Endothelial cell of umbilical vein (primary cell): ENCODE data around the gene CCDC172. TPM values are rescaled to one million over a fixed set of nuclear protein-coding genes. Genes with fewer than 3 reads are reported as not detected.

Experiments used
- BruUV-seq: library from RNA; stranded (reverse); fragments of 400-500 nt; replicated peaks from 2 replicates; lab custom pipeline; 2021; lab: Mats Ljungman, UMichigan
- CTCF ChIA-PET: fragments of 300-600, 350-600 bp; sonication (Branson Sonifier 250); formaldehyde crosslinking; loops from one replicate; lab custom pipeline; 2021; ENCODE audit warnings: antibody characterized with exemption, inconsistent platforms; lab: Charles Lee
- POLR2A ChIA-PET: fragments of 300-600, 350-600 bp; sonication (Branson Sonifier 250); formaldehyde crosslinking; loops from one replicate; lab custom pipeline; 2021; ENCODE audit warnings: antibody characterized with exemption, inconsistent platforms; lab: Charles Lee
- DNase-seq: peaks from one replicate; pipeline ENCODE4 v3.0.0-alpha.2; 2011; ENCODE audit warnings: low read depth, low spot score
- FAIRE-seq: peaks from 2 replicates; lab custom pipeline; 2011; peaks lifted over from hg19 to GRCh38; lab: Jason Lieb, UNC
- H2AFZ ChIP-seq: 2 replicates; pipeline ENCODE4 v1.6.0; 2012; ENCODE audit warnings: low read depth, low read length, control low read depth, inconsistent platforms
- H3K27ac ChIP-seq: 2 replicates; pipeline ENCODE4 v1.5.1; 2011; ENCODE audit warnings: low read depth, mild to moderate bottlenecking, control low read depth, low read length, moderate library complexity; ENCODE audit not compliant: insufficient read depth
- H3K27me3 ChIP-seq, 2 experiments: 2 replicates each; pipeline versions ENCODE4 v1.6.0 to v1.6.1; 2011; ENCODE audit warnings: low read length in 2 of 2, mixed read lengths in 1 of 2; ENCODE audit not compliant: control insufficient read depth in 2 of 2, insufficient read depth in 2 of 2
- H3K36me3 ChIP-seq, 2 experiments: 2 replicates in 1 of 2; 3 replicates in 1 of 2; pipeline ENCODE4 v1.5.1; 2011; ENCODE audit warnings: low read length in 2 of 2, mild to moderate bottlenecking in 1 of 2, moderate library complexity in 1 of 2; ENCODE audit not compliant: control insufficient read depth in 2 of 2, insufficient read depth in 2 of 2; ENCODE audit errors: extremely low read depth in 1 of 2
- H3K4me1 ChIP-seq: 3 replicates; pipeline ENCODE4 v1.5.1; 2011; ENCODE audit warnings: mild to moderate bottlenecking, low read length; ENCODE audit not compliant: control insufficient read depth, insufficient read depth; ENCODE audit errors: extremely low read depth
- H3K4me2 ChIP-seq: 2 replicates; pipeline ENCODE4 v1.6.1; 2011; ENCODE audit warnings: low read length, control low read depth, mixed read lengths; ENCODE audit not compliant: insufficient read depth
- H3K4me3 ChIP-seq, 3 experiments: fragments of 200-600 bp in 1 of 3; sonication (generic), shearing (Covaris generic) in 1 of 3; replicated peaks in 1 of 3; 2 replicates each; pipeline ENCODE4 v1.5.1; 2011 to 2016; ENCODE audit warnings: control low read depth in 3 of 3, low read length in 3 of 3, mild to moderate bottlenecking in 2 of 3, inconsistent platforms in 1 of 3, low read depth in 1 of 3, moderate library complexity in 1 of 3; ENCODE audit not compliant: insufficient read depth in 1 of 3
- H3K79me2 ChIP-seq: 2 replicates; pipeline ENCODE4 v1.6.0; 2012; ENCODE audit warnings: low read length, inconsistent platforms; ENCODE audit not compliant: control insufficient read depth, insufficient read depth
- H3K9ac ChIP-seq: replicated peaks from 2 replicates; pipeline ENCODE3; 2011; ENCODE audit warnings: low read length, control low read depth; ENCODE audit not compliant: insufficient read depth; ENCODE audit errors: extremely low read depth
- H3K9me1 ChIP-seq: replicated peaks from 3 replicates; pipeline ENCODE4 v1.6.0; 2011; ENCODE audit warnings: mild to moderate bottlenecking, low read length; ENCODE audit not compliant: control insufficient read depth, insufficient read depth; ENCODE audit errors: extremely low read depth
- H3K9me3 ChIP-seq: replicated peaks from 2 replicates; pipeline ENCODE4 v1.5.1; 2012; ENCODE audit warnings: low read length, inconsistent platforms; ENCODE audit not compliant: control insufficient read depth, insufficient read depth
- H4K20me1 ChIP-seq: replicated peaks from 2 replicates; pipeline ENCODE3; 2011; ENCODE audit warnings: mild to moderate bottlenecking, low read length; ENCODE audit not compliant: control insufficient read depth, insufficient read depth; ENCODE audit errors: extremely low read depth
- EZH2 ChIP-seq: IDR thresholded peaks from 2 replicates; pipeline ENCODE4 v1.6.1; 2012; ENCODE audit warnings: borderline replicate concordance, low read depth, mild to moderate bottlenecking, moderate library complexity, low read length, inconsistent platforms; ENCODE audit not compliant: severe bottlenecking
- FOS ChIP-seq: IDR thresholded peaks from 2 replicates; pipeline ENCODE4 v1.6.1; 2011; ENCODE audit warnings: mild to moderate bottlenecking, low read length, moderate library complexity, borderline replicate concordance; ENCODE audit not compliant: insufficient read depth
- GATA2 ChIP-seq: IDR thresholded peaks from 2 replicates; pipeline ENCODE4 v1.7.0; 2011; ENCODE audit warnings: low read depth, mild to moderate bottlenecking, moderate library complexity, mixed read lengths, low read length; ENCODE audit not compliant: insufficient read length, insufficient read depth
- JUN ChIP-seq: IDR thresholded peaks from 2 replicates; pipeline ENCODE4 v1.6.1; 2011; ENCODE audit warnings: borderline replicate concordance, low read depth; ENCODE audit not compliant: insufficient read length, insufficient read depth
- MYC ChIP-seq: IDR thresholded peaks from one replicate; pipeline ENCODE4 v1.6.1; 2011; ENCODE audit warnings: mild to moderate bottlenecking, low read depth, low read length
- POLR2A ChIP-seq: IDR thresholded peaks from 2 replicates; pipeline ENCODE4 v1.6.1; 2012; ENCODE audit warnings: low read depth, mild to moderate bottlenecking, control low read depth, low read length
- POLR2AphosphoS5 ChIP-seq: IDR thresholded peaks from 2 replicates; pipeline ENCODE4 v1.6.1; 2012; ENCODE audit warnings: low read depth, mild to moderate bottlenecking, control low read depth, low read length, moderate library complexity; ENCODE audit not compliant: insufficient read depth
- dilution Hi-C: fragments of 300-500 bp; cut with MboI; formaldehyde crosslinking; loops from one replicate; pipeline ENCODE4 v1.15.0; 2019; ENCODE audit warnings: low sequenced_read_pairs; ENCODE audit not compliant: extremely low pct_ligation_motif_present
- intact Hi-C: fragments of 100-400 bp; cut with micrococcal nuclease; formaldehyde crosslinking; loops from one replicate; pipeline ENCODE4 v1.10.0; 2022
- polyA plus RNA-seq, 4 experiments: library from polyadenylated mRNA; depleted of rRNA in 3 of 4; stranded (reverse) in 3 of 4; unstranded in 1 of 4; fragments of >200 nt; gene quantifications; 2 replicates each; pipeline versions ENCODE4 v1.2.1 to v1.2.3, GENCODE V29; 2011 to 2012; ENCODE audit warnings: missing spikeins in 1 of 4
- total RNA-seq: library from RNA; stranded (reverse); gene quantifications from 2 replicates; pipeline ENCODE4 v1.2.3, GENCODE V29; 2021
- TF ChIP-seq, protein P1 (sequence below), 2 donors: IDR thresholded peaks; 1 replicate in 1 of 2; 2 replicates in 1 of 2; pipeline ENCODE4 v1.5.1; 2011; ENCODE audit warnings: low read length in 2 of 2, mild to moderate bottlenecking in 2 of 2, moderate library complexity in 2 of 2, control low read depth in 1 of 2, inconsistent platforms in 1 of 2, low read depth in 1 of 2; ENCODE audit not compliant: insufficient read depth in 1 of 2; ENCODE audit errors: extremely low read depth in 1 of 2
- TF ChIP-seq, protein P2 (sequence below): IDR thresholded peaks from 2 replicates; pipeline ENCODE4 v1.6.1; 2011; ENCODE audit not compliant: insufficient read depth, insufficient read length

The CCDC172 gene
- total and polyA plus RNA-seq, 2 donors (not counting 3 experiments of a cell fraction or from before 2014, with no cell fraction given): not detected

DNA sequence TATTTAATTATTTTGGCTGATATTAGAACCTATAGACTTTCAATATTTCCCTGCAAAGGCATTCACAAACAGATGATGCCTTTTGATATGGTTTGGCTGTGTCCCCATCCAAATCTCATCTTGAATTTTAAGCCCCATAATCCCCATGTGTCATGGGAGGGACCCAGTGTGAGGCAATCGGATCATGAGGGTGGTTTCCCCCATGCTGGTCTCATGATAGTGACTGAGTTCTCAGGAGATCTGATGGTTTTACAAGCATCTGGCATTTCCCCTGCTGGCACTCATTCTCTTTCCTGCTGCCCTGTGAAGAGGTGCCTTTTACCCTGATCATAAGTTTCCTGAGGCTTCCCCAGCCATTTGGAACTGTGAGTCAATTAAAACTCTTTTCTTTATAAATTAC, 94.1 kb downstream of the CCDC172 start:
- no peaks in the 10 kb centered on the region for H3K79me2 ChIP-seq
- H3K4me1 ChIP-seq: no peaks in the 10 kb centered on the region
- no peaks in the 10 kb centered on the region for H3K9me1 ChIP-seq
- BruUV-seq: no TSS peak
- no peaks in the 10 kb centered on the region for H3K27me3 ChIP-seq
- no peaks in the 10 kb centered on the region for H3K9me3 ChIP-seq
- H3K27ac ChIP-seq: no peak overlapping the region
- DNase-seq (no peak), FAIRE-seq (no peak)
- dilution Hi-C loops: no loop called here
- no peak overlapping the region for H3K9ac ChIP-seq
- no peaks in the 10 kb centered on the region for H4K20me1 ChIP-seq
- CTCF ChIA-PET: no interaction called here
- no peak for TF ChIP-seq MYC
- no peak for TF ChIP-seq POLR2A
- TF ChIP-seq GATA2: no peak
- TF ChIP-seq, protein P1, sequence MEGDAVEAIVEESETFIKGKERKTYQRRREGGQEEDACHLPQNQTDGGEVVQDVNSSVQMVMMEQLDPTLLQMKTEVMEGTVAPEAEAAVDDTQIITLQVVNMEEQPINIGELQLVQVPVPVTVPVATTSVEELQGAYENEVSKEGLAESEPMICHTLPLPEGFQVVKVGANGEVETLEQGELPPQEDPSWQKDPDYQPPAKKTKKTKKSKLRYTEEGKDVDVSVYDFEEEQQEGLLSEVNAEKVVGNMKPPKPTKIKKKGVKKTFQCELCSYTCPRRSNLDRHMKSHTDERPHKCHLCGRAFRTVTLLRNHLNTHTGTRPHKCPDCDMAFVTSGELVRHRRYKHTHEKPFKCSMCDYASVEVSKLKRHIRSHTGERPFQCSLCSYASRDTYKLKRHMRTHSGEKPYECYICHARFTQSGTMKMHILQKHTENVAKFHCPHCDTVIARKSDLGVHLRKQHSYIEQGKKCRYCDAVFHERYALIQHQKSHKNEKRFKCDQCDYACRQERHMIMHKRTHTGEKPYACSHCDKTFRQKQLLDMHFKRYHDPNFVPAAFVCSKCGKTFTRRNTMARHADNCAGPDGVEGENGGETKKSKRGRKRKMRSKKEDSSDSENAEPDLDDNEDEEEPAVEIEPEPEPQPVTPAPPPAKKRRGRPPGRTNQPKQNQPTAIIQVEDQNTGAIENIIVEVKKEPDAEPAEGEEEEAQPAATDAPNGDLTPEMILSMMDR (IDR thresholded peaks at IDR 0.05; ENCODE audit: extremely low read depth in 1 of 2, insufficient read depth in 1 of 2, low read depth in 1 of 2, low read length in 2 of 2): no peak
- no peak for TF ChIP-seq POLR2AphosphoS5
- TF ChIP-seq FOS: no peak
- TF ChIP-seq, protein P2, sequence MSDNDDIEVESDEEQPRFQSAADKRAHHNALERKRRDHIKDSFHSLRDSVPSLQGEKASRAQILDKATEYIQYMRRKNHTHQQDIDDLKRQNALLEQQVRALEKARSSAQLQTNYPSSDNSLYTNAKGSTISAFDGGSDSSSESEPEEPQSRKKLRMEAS: no peak
- no peak for TF ChIP-seq JUN
- no peak for TF ChIP-seq EZH2
- H3K36me3 ChIP-seq: no peaks in the 10 kb centered on the region
- no peak overlapping the region for H2AFZ ChIP-seq
- no peak overlapping the region for H3K4me2 ChIP-seq
- POLR2A ChIA-PET: no interaction called here
- H3K4me3 ChIP-seq: no peak overlapping the region
- intact Hi-C loops: no loop called here
